Amniotic epithelial cell (primary cell): ENCODE data around the gene RELN.

Experiments used
- DNase-seq: peaks from one replicate; pipeline ENCODE4 v3.0.0-alpha.2; 2010; ENCODE audit warnings: low read depth

RELN gene

DNA sequence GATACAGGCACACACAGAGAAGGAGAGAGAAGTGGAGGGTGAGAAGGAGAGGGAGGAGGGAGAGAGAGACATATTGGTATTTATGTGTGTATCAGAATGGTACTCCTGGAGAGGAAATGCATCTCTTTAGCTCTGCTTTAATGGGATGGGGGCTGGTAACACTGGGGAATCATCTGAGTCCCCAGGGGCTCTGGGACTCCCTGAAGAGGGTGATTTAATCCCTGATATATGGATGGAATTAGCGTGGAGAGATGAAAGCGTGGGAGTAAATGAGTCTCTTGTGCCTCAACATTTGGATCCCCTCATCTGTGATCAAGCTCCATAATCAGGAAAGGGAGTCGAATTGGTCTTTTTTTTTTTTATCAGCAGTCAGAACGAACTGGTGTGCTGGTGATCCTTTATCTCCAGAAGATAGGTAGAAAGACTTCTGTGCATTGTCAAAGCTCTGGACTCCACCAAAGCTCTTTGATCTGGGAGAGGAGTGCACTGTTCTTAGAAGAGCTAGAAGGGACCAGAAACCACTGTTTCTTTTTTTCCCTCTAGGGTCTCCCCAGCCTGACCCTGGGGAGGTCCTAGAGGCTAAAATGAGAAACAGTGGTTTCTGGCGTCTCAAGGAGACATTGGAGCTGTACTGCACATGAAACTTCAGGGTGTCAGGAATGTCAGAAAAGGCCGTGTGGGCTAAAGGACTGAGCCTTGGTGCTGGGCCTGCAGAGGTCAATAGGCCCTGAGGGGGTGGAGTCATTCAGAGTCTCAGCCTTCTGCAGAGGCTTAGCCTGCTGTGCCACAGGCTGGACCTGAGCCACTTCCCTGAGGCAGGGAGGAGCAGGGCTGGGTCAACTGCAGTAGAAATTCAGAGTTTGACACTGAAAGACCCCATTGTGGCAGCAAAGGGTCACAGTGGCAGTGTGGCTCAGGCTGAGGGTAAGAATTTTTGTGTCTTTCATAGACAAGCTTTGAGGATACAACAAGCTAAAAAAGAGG, 309.0 kb downstream of the RELN start:
- no peak for DNase-seq

DNA sequence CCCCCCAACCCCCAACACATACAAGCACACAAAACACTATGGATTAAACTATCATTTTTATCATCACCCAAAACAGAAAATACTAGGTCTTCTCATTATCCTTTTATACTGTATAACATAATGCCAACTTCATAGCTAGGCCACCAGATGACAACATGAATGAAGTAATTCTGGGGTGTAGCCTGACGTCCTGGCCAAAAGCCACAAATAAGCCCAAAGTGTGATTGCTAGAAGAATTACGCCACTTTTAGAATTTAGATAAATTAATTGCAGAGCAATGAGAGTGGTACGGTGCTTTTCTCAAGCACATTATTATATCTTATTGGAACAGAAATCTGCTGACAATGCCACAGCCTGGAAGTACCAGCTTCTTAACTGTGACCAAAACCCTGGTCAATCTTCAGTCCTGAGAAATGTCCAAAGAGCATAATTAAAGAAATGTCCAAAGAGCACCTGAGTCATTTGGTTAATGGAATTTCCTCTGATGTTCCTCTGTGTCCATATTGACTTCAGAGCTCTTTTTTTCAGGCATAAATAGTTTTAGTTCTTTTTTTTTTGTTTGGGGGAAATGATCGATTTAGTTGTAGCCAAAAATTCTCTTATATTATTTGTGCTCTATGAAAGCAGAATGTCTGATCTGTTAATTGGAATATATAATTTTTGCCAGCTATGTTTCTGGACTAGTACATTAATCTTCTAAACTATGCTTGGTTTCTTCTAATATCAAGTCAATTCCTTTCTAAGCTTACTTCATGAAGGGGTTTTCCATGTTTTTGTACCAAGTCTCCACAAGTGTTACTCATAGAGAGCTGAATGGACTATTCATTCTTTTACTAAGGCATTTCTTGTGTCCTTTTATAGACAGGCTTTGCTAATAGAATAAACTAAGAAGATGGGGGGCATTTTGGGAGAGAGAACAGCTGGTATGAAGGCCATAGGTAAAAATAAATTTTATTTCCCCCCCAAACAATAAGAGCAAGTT, 310.0 kb downstream of the RELN start:
- no peak for DNase-seq

DNA sequence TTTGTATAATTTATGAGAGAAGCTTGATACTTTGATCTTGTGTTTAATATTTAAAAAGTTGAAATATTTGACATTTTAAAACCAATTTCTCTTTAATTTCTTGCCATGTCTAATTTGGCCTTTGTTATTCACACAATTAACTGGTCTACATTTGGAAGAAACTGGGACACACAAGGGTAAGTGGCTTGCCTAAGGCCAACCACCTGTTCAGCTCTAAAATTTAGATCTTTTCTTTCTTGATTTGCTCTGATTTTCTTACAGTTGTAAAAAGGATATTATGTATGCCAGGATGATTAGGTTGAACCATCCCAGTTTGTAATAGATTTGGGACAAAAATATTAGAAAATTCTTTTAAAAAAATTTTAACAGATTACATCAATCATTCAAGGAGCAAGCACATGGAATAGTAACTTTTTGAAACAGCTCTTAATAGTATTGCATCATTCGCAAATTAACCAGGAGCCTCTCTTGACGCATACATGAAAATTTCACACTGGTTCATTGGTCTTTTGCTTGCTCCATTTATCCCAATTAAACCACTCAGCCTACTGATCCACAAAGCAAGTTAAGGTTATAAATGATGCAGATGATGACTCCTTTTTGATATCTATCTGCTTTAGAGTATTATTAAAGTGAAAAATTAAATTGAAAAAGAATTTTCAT, 321.0 kb downstream of the RELN start:
- DNase-seq, result no peak

DNA sequence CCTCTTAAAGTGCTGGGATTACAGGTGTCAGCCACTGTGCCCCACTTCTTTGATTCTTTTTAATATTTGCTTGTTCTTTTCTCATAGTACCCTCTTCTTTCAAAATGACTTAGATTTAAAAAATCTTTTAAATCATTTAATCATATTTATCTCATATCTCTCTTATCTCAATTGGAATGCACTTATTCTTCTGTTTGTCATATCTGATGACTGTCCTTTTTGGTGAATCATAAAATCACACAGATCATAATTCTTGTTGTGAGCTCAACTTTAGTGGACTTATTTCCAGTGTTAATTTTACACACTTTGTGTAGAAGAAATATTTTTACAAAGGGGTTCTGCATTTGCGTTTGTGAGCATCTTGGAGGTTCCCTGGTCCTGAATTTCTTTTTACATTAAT, 323.1 kb downstream of the RELN start:
- peak; percentile 8 for DNase-seq

- DNase-seq, result no peak
Observed at GRCh38 chr7:103664577-103664976, 324.9 kb downstream of the RELN start.

- DNase-seq, result peak; percentile 66
Observed at GRCh38 chr7:103660455-103661371, 328.7 kb downstream of the RELN start.

DNA sequence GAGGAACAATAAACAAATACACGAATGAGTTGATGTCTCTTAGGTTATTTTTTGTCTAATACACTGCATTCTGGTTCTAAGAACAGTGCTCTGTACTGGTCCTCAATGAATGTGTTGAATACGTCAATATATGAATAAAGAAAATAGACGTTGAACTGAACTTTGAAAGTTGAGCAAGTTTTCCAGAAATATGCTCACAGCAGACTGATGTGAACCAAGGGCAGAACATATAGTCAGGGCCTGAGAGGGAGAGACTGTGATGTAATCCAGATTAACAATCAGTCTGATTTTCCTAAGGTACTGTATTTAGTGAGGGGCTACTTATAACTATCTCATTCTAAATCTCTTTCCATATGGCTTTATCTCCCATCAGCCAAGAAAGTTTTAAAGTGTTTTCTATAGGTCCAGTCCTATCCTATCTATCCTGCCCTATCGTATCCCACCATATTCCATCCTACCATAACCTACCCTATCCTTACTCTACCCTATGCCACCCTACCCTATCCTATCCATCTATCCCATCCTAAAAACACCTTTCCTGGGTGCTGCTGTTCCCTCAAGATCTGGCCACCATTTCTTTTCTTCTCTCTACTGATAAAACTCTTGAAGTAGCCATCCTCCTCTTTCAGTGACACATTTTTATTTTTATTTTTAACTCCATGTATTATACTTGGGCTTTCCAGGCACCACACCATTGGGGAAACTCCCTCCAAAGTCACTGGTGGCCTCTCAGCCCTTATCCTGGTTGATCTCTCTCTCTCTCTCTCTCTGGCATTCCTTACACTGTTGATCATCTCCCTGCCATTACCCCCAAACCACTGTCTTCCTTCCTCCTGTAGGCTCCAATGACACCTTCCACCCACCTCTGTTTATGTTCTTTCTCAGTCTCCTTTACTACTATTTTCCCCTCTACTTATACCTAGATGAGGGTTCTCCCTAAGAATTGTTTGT, 331.1 kb downstream of the RELN start:
- no peak for DNase-seq

- DNase-seq, result no peak
Observed at GRCh38 chr7:103657474-103657894, 332.0 kb downstream of the RELN start.

DNA sequence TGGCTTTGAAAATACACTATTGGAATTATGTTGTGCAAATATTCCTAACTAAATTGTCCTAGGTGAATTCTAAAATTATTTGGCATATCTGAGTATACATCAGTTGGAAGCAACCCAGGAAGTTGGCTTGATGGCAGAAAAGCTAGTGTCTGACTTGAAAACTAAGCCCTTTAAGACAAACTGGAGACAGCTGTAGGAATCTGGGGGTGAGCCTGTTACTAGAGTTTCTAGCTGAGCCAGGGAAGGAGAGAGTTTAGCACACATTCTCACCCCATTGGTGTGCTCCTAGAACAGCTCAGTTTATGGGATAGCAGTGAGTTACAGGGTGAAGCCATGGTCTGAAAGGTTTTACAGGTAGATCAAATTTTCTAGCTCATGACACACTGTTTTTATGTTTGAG, 333.2 kb downstream of the RELN start:
- no peak for DNase-seq

GRCh38 chr7:103651593-103652377, 337.7 kb downstream of the RELN start:
- no peak for DNase-seq

DNA sequence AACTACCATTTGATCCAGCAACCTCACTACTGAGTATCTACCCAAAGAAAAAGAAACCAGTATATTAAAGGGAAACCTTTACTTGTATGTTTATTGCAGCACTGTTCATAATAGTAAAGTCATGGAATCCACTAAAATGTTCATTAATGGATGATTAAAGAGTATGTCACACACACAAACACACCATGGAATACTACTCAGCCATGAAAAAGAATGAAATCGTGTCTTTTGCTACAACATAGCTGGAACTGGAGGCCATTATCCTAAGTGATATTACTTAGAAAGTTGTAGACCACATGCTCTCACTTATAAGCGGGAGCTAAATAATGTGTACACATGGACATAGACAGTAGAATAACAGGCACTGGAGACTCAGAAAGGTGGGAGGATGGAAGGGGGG, 340.4 kb downstream of the RELN start:
- no peak for DNase-seq

GRCh38 chr7:103648135-103648534, 341.3 kb downstream of the RELN start:
- no peak for DNase-seq

DNA sequence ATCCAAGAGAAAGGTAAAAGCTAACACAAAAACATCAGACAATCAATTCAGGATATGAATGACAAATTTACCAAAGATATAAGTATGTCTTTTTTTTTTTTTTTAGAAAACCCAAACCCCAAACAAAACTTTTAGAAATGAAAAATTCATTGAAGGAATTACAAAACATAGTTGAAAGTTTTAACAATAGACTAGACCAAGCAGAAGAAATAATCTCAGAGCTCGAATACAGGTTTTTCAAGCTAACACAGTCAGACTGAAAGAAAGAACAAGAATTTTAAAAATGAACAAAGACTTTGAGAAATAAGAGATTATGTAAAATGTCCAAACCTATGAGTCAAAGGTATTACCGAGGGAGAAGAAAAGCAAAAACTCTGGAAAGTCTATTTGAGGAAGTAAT, 345.1 kb downstream of the RELN start:
- no peak for DNase-seq

DNA sequence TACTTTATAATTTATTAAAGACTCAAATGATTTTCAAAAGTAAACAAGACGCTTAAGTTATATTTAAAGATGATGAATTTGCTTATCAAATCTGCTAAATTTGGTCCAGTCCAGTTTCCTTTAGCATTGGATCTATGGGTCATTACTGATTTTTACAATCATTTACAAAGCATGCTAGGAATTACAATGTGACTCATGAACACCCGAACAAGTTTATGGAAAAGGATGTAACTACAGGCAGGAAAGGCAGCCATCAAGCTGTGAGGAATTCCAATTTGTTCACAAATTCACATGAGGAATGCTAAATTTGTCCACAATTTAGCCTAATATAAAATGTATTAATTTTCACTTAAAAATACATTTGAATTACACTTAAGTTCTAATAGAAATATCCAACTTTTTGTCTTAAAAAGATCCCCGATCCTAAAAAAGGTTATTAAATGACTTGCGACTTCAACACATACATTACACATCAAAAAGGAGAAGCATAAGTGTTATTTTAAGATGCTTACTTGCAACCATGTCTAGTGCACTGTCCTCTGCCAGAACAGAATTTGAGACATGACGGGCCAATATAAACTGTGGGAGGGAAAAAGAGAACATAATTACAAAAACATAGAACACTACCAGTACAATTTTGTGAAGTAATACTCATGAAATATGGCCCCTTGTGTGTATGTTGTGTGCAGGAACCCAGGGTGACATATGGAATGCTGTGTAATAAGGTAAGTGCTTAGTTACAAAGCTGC, 349.3 kb downstream of the RELN start:
- peak; percentile 24 for DNase-seq

- no peak for DNase-seq
Observed at GRCh38 chr7:103637726-103638125, 351.7 kb downstream of the RELN start.

DNA sequence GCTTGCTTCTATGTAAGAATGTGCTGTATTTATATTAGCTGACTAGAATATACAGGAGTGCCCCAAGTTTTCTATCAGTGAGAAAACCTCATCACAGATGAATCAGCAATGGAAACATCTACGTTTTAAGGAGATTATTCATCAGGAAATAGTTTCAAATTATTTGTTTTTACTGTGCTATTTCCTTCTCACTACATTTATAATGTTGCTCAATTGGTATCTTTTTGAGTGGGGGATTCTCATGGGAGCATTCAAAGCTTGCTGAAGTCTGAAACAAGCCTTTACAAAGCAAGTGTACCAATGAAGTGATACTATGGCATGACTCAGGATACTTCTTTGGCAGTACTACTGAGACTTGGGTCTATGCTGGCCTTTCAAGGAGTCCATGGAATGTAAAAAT, 352.4 kb downstream of the RELN start:
- peak; percentile 63 for DNase-seq

- DNase-seq, result peak; percentile 31
Observed at GRCh38 chr7:103636153-103636552, 353.3 kb downstream of the RELN start.

DNA sequence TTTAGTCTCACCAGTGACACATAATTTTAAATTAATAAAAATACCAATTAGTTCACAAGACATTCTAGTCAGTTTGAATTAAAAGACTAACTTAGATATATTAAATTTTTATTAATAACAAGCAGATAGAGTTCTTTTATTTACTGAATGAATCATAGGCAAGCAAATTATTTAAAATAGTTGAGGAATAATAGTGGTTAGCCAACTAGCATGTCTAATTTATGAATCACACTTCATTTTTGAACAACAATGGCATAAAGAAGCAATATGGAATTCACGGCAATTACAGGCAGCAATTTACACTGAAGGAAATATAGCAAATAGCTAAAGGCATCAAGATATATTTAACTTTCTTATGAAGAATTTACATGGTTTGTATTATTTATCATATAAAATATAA, 356.5 kb downstream of the RELN start:
- DNase-seq, result peak; percentile 53
